Measurements from ENCODE around the gene LIPC. TPM values are rescaled to one million over a fixed set of nuclear protein-coding genes. Genes with fewer than 3 reads are reported as not detected.

LIPC gene
- total and polyA plus RNA-seq, 2 of the 4 experiments (the other 2 are of a cell fraction), result 0.07 TPM; not detected in 1

DNA sequence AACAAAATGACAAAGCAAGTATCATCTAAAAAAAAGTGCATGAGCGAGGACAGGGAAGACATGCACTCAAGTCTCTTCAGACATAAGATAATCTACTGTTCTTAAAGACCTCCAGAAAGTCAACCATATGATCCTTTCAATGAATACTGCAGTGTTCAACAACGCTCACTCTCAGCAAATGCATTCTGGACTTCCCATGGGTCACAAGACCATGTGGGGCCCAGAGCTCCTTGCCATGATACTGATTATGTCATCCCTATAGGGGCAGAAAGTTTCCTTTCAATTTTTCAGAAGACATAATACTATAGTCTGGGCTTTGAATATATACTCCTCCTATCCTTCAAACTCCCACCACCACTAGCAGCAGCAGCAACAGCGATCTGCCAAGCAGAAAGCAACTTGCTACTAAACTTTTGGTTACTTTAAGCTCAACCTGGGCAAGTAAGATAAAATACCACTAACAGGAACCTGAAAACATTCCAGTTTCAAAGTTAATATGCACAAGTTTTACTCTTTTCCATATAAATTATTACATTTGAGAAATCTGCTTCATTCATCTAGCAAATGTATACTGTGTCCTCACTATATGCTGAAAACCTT, 174.2 kb downstream of the LIPC start:
- H2BK120ac ChIP-seq (ENCODE audit: low read depth, low read length), result no peak overlapping the region
- in situ Hi-C loops (cut with MboI; ENCODE audit: low sequenced_read_pairs) (no loop called here), intact Hi-C loops (cut with micrococcal nuclease) (no loop called here), dilution Hi-C loops (cut with HindIII; ENCODE audit: low sequenced_read_pairs, unreplicated experiment) (no loop called here)
- DNase-seq (no peak), ATAC-seq (ENCODE audit: low read depth) (no peak)
- H3K9ac ChIP-seq (ENCODE audit: low read depth, low read length), result no peak overlapping the region
- H4K8ac ChIP-seq (ENCODE audit: low read depth in 2 of 2, low read length in 2 of 2), result no peak overlapping the region
- H4K5ac ChIP-seq (ENCODE audit: low read depth, low read length), result no peak overlapping the region
- H2AK5ac ChIP-seq (ENCODE audit: low read depth, low read length), result peak overlapping the region; percentile 38; the same call in 1 of the 2 replicates
- no peak overlapping the region for H3K23ac ChIP-seq (ENCODE audit: low read depth, low read length)
- H3K4me1 ChIP-seq (ENCODE audit: control insufficient read depth, insufficient read depth, low read length), result peaks cover 7% of the 10 kb centered on the region
- H3K9me1 ChIP-seq (ENCODE audit: insufficient read depth, low read length), result peaks cover 5% of the 10 kb centered on the region
- H3K27me3 ChIP-seq (ENCODE audit: control insufficient read depth, insufficient read depth, low read length), result no peaks in the 10 kb centered on the region
- H4K91ac ChIP-seq (ENCODE audit: insufficient read depth, low read depth, low read length), result no peak overlapping the region
- H3K14ac ChIP-seq (replicated peaks; ENCODE audit: low read depth, low read length), result 0 out of 2 replicates have a peak overlapping the region, but pooled peaks have one; percentile 3
- peaks cover 3% of the 10 kb centered on the region; the same call in 1 of the 2 replicates for H4K20me1 ChIP-seq (ENCODE audit: insufficient read depth, low read length)
- H2AFZ ChIP-seq (replicated peaks; ENCODE audit: low read length, poor library complexity), result no peak overlapping the region
- no peak overlapping the region for H3K4ac ChIP-seq (ENCODE audit: low read depth, low read length)
- peaks cover 21 to 53% of the 10 kb centered on the region in 2 experiments for H3K79me1 ChIP-seq (ENCODE audit: low read depth in 1 of 2, low read length in 2 of 2)
- peaks cover 7% of the 10 kb centered on the region for H3K36me3 ChIP-seq (ENCODE audit: control insufficient read depth, insufficient read depth, low read length)
- H2BK5ac ChIP-seq (ENCODE audit: low read depth, low read length, poor library complexity, severe bottlenecking), result no peak overlapping the region
- no peak overlapping the region for H2BK15ac ChIP-seq (ENCODE audit: low read depth, low read length)
- 83% methylated on average over 1 of the region's 3 CpGs; no CpG with 5 or more reads in 1 of the 2 experiments for WGBS, 2 experiments (ENCODE audit: extremely low coverage in 2 of 2, insufficient read length in 1 of 2)
- no peak overlapping the region for H3K4me2 ChIP-seq (ENCODE audit: low read depth, low read length)
- BruUV-seq (replicated peaks), result no TSS peak
- POLR2A ChIA-PET (ENCODE audit: unreplicated experiment), result interaction anchor here (0.6 kb wide), 1 partner anchor 155 kb away, joined by 3 read pairs; no protein-coding TSS in a partner anchor
- H2AK9ac ChIP-seq (replicated peaks; ENCODE audit: low read depth, low read length, poor library complexity), result no peak overlapping the region
- TF ChIP-seq MAFK (IDR thresholded peaks at IDR 0.05; ENCODE audit: low read depth, low read length) (no peak), MAZ (IDR thresholded peaks at IDR 0.05; ENCODE audit: borderline replicate concordance, low read depth, low read length) (no peak), RAD21 (IDR thresholded peaks at IDR 0.05; ENCODE audit: low read length) (no peak), RFX5 (IDR thresholded peaks at IDR 0.05; ENCODE audit: low read depth, low read length) (no peak), CHD1 (IDR thresholded peaks at IDR 0.05; ENCODE audit: low read depth, low read length) (no peak), RCOR1 (IDR thresholded peaks at IDR 0.05; ENCODE audit: insufficient replicate concordance, low read length) (no peak), SMC3 (IDR thresholded peaks at IDR 0.05; ENCODE audit: low read depth, low read length) (no peak)
- TF ChIP-seq, protein P1, sequence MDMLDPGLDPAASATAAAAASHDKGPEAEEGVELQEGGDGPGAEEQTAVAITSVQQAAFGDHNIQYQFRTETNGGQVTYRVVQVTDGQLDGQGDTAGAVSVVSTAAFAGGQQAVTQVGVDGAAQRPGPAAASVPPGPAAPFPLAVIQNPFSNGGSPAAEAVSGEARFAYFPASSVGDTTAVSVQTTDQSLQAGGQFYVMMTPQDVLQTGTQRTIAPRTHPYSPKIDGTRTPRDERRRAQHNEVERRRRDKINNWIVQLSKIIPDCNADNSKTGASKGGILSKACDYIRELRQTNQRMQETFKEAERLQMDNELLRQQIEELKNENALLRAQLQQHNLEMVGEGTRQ (IDR thresholded peaks at IDR 0.05; ENCODE audit: low read depth, low read length), result no peak
- CTCF ChIA-PET, result no interaction called here
- no peaks in the 10 kb centered on the region for H3K9me3 ChIP-seq (ENCODE audit: control insufficient read depth, insufficient read depth, low read length)
- H3K27ac ChIP-seq (ENCODE audit: insufficient read depth, low read length), result no peak overlapping the region
- H2BK20ac ChIP-seq (ENCODE audit: low read depth, low read length), result no peak overlapping the region
- H3K4me3 ChIP-seq (ENCODE audit: insufficient read depth, low read depth, low read length), result no peak overlapping the region
- H3K56ac ChIP-seq (ENCODE audit: extremely low read depth, insufficient read depth, low read length), result no peak overlapping the region
- 0 out of 2 replicates have a peak overlapping the region, but pooled peaks have one; percentile 6 for H3K18ac ChIP-seq (ENCODE audit: low read depth, low read length)

All from IMR-90 (cell line).